HFFc6 (cell line): ENCODE results near the gene VANGL1. TPM values are rescaled to one million over a fixed set of nuclear protein-coding genes. Genes with fewer than 3 reads are reported as not detected.

Experiments
- DNase-seq: peaks from one replicate; pipeline ENCODE4 v3.0.0-alpha.2; 2018
- H3K27ac Mint-ChIP-seq: 2 replicates; pipeline ENCODE4 v1.8.0; 2020; ENCODE audit warnings: mild to moderate bottlenecking, mixed read lengths
- H3K27me3 Mint-ChIP-seq: 2 replicates; pipeline ENCODE4 v1.8.0; 2021; ENCODE audit warnings: mild to moderate bottlenecking, moderate library complexity, mixed read lengths; ENCODE audit not compliant: insufficient read depth
- H3K36me3 Mint-ChIP-seq: 2 replicates; pipeline ENCODE4 v1.8.0; 2021; ENCODE audit warnings: low read depth, mixed read lengths
- H3K4me1 Mint-ChIP-seq: 2 replicates; pipeline ENCODE4 v1.8.0; 2020; ENCODE audit warnings: low read depth, mixed read lengths
- H3K4me3 Mint-ChIP-seq: 2 replicates; pipeline ENCODE4 v1.8.0; 2020; ENCODE audit warnings: mild to moderate bottlenecking, moderate library complexity, mixed read lengths
- H3K9me3 Mint-ChIP-seq: 2 replicates; pipeline ENCODE4 v1.8.0; 2020; ENCODE audit warnings: mild to moderate bottlenecking, mixed read lengths
- CTCF ChIP-seq: fragments of 200-600 bp; sonication (generic); IDR thresholded peaks from 2 replicates; pipeline ENCODE4 v1.5.0; 2021; ENCODE audit warnings: antibody characterized with exemption, mild to moderate bottlenecking
- total RNA-seq, 6 experiments: library from RNA; stranded (reverse); fragmentation: NEBNext Ultra II Directional; extraction: Animal tissue kit (Norgen Biotek cat#: 25700); gene quantifications; 2 replicates in 1 of 6; 3 replicates in 5 of 6; pipeline ENCODE4 v1.2.3, GENCODE V29; 2021

The VANGL1 gene
- total RNA-seq, 6 experiments from 2014 or later = 14.7 to 20.6 (median 18.5) TPM

- no peak overlapping the region for H3K27ac Mint-ChIP-seq
- H3K4me1 Mint-ChIP-seq = peaks cover 13% of the 10 kb centered on the region
- H3K27me3 Mint-ChIP-seq = peaks cover 19% of the 10 kb centered on the region
- H3K9me3 Mint-ChIP-seq = peaks cover 25% of the 10 kb centered on the region
- H3K36me3 Mint-ChIP-seq = peaks cover 14% of the 10 kb centered on the region
- no peak overlapping the region; the same call in 1 of the 2 replicates for H3K4me3 Mint-ChIP-seq
- no peak for DNase-seq
- TF ChIP-seq CTCF = no peak
Measured at GRCh38 chr1:115640384-115640783, 1.4 kb upstream of the VANGL1 start.

- TF ChIP-seq CTCF = peak; percentile 21
- Mint-ChIP-seq H3K27ac (peak overlapping the region; percentile 73), H3K27me3 (peaks cover 18% of the 10 kb centered on the region), H3K4me3 (peak overlapping the region; percentile 94), H3K9me3 (peaks cover 5% of the 10 kb centered on the region; the same call in 1 of the 2 replicates), H3K4me1 (peaks cover 13% of the 10 kb centered on the region), H3K36me3 (no peaks in the 10 kb centered on the region; the same call in 1 of the 2 replicates)
- peak; percentile 16 for DNase-seq
Measured at GRCh38 chr1:115642168-115643072, 650 bp downstream of the VANGL1 start.

GRCh38 chr1:115643225-115643624 lies 1.5 kb downstream of the VANGL1 start:
- TF ChIP-seq CTCF = no peak
- no peak for DNase-seq
- peaks cover 13% of the 10 kb centered on the region for H3K4me1 Mint-ChIP-seq
- no peaks in the 10 kb centered on the region for H3K36me3 Mint-ChIP-seq
- peaks cover 5% of the 10 kb centered on the region; the same call in 1 of the 2 replicates for H3K9me3 Mint-ChIP-seq
- H3K27me3 Mint-ChIP-seq = peaks cover 10% of the 10 kb centered on the region
- H3K4me3 Mint-ChIP-seq = peak overlapping the region; percentile 94
- peak overlapping the region; percentile 73 for H3K27ac Mint-ChIP-seq

GRCh38 chr1:115643666-115644065 lies 1.9 kb downstream of the VANGL1 start:
- DNase-seq = no peak
- no peak for TF ChIP-seq CTCF
- peaks cover 6% of the 10 kb centered on the region; the same call in 1 of the 2 replicates for H3K27me3 Mint-ChIP-seq
- H3K27ac Mint-ChIP-seq = no peak overlapping the region
- peak overlapping the region; percentile 94; the same call in 1 of the 2 replicates for H3K4me3 Mint-ChIP-seq
- peaks cover 3% of the 10 kb centered on the region; the same call in 1 of the 2 replicates for H3K9me3 Mint-ChIP-seq
- no peaks in the 10 kb centered on the region for H3K36me3 Mint-ChIP-seq
- peaks cover 13% of the 10 kb centered on the region for H3K4me1 Mint-ChIP-seq

GRCh38 chr1:115644109-115644508 lies 2.3 kb downstream of the VANGL1 start:
- Mint-ChIP-seq H3K4me3 (no peak overlapping the region), H3K9me3 (no peaks in the 10 kb centered on the region), H3K27me3 (peaks cover 5% of the 10 kb centered on the region; the same call in 1 of the 2 replicates), H3K4me1 (peaks cover 13% of the 10 kb centered on the region), H3K27ac (no peak overlapping the region), H3K36me3 (no peaks in the 10 kb centered on the region)
- TF ChIP-seq CTCF = no peak
- no peak for DNase-seq
